Neural cell (in vitro differentiated cells): ENCODE measurements around the gene PTPRG. TPM values are rescaled to one million over a fixed set of nuclear protein-coding genes. Genes with fewer than 3 reads are reported as not detected.

Source experiments
- H2AFZ ChIP-seq: fragments of 200-600, 300-800 bp; sonication (generic), shearing (Covaris generic); 2 replicates; pipeline ENCODE4 v1.6.0; 2014; ENCODE audit warnings: low read depth, mild to moderate bottlenecking, antibody characterized with exemption, low read length, moderate library complexity
- H3F3A ChIP-seq: fragments of 200-600 bp; shearing (Covaris generic); 2 replicates; pipeline ENCODE4 v1.6.1; 2016; ENCODE audit warnings: mild to moderate bottlenecking, moderate library complexity, mixed read lengths, antibody characterized with exemption, low read length; ENCODE audit not compliant: insufficient read depth, poor library complexity, severe bottlenecking
- H3K27ac ChIP-seq: fragments of 200-600, 300-800 bp; sonication (generic), shearing (Covaris generic); 2 replicates; pipeline ENCODE4 v1.5.1; 2014; ENCODE audit warnings: mild to moderate bottlenecking, low read length, moderate library complexity
- H3K27me3 ChIP-seq: fragments of 300-800, 200-600 bp; sonication (generic), shearing (Covaris generic); 2 replicates; pipeline ENCODE4 v1.6.0; 2014; ENCODE audit warnings: mild to moderate bottlenecking, low read depth, low read length, moderate library complexity; ENCODE audit not compliant: insufficient read depth
- H3K36me3 ChIP-seq: fragments of 300-800, 200-600 bp; sonication (generic), shearing (Covaris generic); 2 replicates; pipeline ENCODE4 v1.5.1; 2014; ENCODE audit warnings: mild to moderate bottlenecking, antibody characterized with exemption, low read length, moderate library complexity; ENCODE audit not compliant: insufficient read depth
- H3K4me2 ChIP-seq: fragments of 300-800, 200-600 bp; sonication (generic), shearing (Covaris generic); 2 replicates; pipeline ENCODE4 v1.6.0; 2014; ENCODE audit warnings: mild to moderate bottlenecking, low read length
- H3K4me3 ChIP-seq: fragments of 300-800, 200-600 bp; sonication (generic), shearing (Covaris generic); 2 replicates; pipeline ENCODE4 v1.5.1; 2014; ENCODE audit warnings: mild to moderate bottlenecking, low read length, moderate library complexity
- H3K79me2 ChIP-seq: fragments of 200-600 bp; shearing (Covaris generic); replicated peaks from 2 replicates; pipeline ENCODE4 v1.6.0; 2014; ENCODE audit warnings: mild to moderate bottlenecking, low read length, moderate library complexity; ENCODE audit not compliant: insufficient read depth
- H3K9ac ChIP-seq: fragments of 300-800, 200-600 bp; sonication (generic), shearing (Covaris generic); 2 replicates; pipeline ENCODE4 v1.6.1; 2016; ENCODE audit warnings: mild to moderate bottlenecking, low read length, mixed read lengths
- H3K9me2 ChIP-seq: fragments of 200-600 bp; shearing (Covaris generic); 2 replicates; pipeline ENCODE4 v1.6.1; 2016; ENCODE audit warnings: mild to moderate bottlenecking, low read length, mixed read lengths; ENCODE audit not compliant: insufficient read depth
- H3K9me3 ChIP-seq: fragments of 200-600, 300-800 bp; sonication (generic), shearing (Covaris generic); 2 replicates; pipeline ENCODE4 v1.6.1; 2016; ENCODE audit warnings: mild to moderate bottlenecking, mixed run types, low read length, moderate library complexity, mixed read lengths
- H4K20me1 ChIP-seq: fragments of 200-600 bp; shearing (Covaris generic); 2 replicates; pipeline ENCODE4 v1.6.1; 2016; ENCODE audit warnings: mild to moderate bottlenecking, mixed run types; ENCODE audit not compliant: insufficient read depth
- EP300 ChIP-seq: fragments of 450-650 bp; conservative IDR thresholded peaks from 2 replicates; pipeline ENCODE4 v1.6.1; 2014; ENCODE audit warnings: antibody characterized with exemption, mild to moderate bottlenecking, moderate library complexity; ENCODE audit not compliant: poor library complexity, severe bottlenecking
- EZH2 ChIP-seq: fragments of 200-600, 300-800 bp; shearing (Covaris generic), sonication (generic); IDR thresholded peaks from 2 replicates; pipeline ENCODE4 v1.6.1; 2014; ENCODE audit warnings: antibody characterized with exemption, low read length, borderline replicate concordance, mild to moderate bottlenecking; ENCODE audit not compliant: insufficient read depth, poor library complexity, severe bottlenecking
- MXI1 ChIP-seq: fragments of 450-650 bp; conservative IDR thresholded peaks from 2 replicates; pipeline ENCODE4 v1.6.1; 2014; ENCODE audit warnings: antibody characterized with exemption, mild to moderate bottlenecking; ENCODE audit not compliant: poor library complexity, severe bottlenecking
- POLR2AphosphoS5 ChIP-seq: IDR thresholded peaks from 2 replicates; pipeline ENCODE4 v1.6.1; 2012
- RAD21 ChIP-seq: fragments of 450-650 bp; conservative IDR thresholded peaks from 2 replicates; pipeline ENCODE4 v1.6.1; 2014; ENCODE audit warnings: antibody characterized with exemption, mild to moderate bottlenecking, moderate library complexity
- SMC3 ChIP-seq: fragments of 450-650 bp; conservative IDR thresholded peaks from 2 replicates; pipeline ENCODE4 v1.6.1; 2014; ENCODE audit warnings: antibody characterized with exemption, mild to moderate bottlenecking, moderate library complexity; ENCODE audit not compliant: poor library complexity
- TAF1 ChIP-seq: IDR thresholded peaks from 2 replicates; pipeline ENCODE4 v1.6.1; 2012; ENCODE audit warnings: low read depth
- polyA plus RNA-seq: library from polyadenylated mRNA; depleted of rRNA; stranded (reverse); fragments of >200 nt; gene quantifications from 2 replicates; pipeline ENCODE4 v1.2.3, GENCODE V29; 2014
- TF ChIP-seq, protein P1 (sequence below): IDR thresholded peaks from 2 replicates; pipeline ENCODE4 v1.6.1; 2012; ENCODE audit warnings: borderline replicate concordance
- TF ChIP-seq, protein P2 (sequence below): fragments of 450-650 bp; IDR thresholded peaks from 2 replicates; pipeline ENCODE4 v1.5.1; 2014; ENCODE audit warnings: antibody characterized with exemption, mild to moderate bottlenecking, moderate library complexity; ENCODE audit not compliant: poor library complexity, severe bottlenecking

Gene PTPRG
- polyA plus RNA-seq, 1 donor from 2014 or later: 33.1 TPM

DNA sequence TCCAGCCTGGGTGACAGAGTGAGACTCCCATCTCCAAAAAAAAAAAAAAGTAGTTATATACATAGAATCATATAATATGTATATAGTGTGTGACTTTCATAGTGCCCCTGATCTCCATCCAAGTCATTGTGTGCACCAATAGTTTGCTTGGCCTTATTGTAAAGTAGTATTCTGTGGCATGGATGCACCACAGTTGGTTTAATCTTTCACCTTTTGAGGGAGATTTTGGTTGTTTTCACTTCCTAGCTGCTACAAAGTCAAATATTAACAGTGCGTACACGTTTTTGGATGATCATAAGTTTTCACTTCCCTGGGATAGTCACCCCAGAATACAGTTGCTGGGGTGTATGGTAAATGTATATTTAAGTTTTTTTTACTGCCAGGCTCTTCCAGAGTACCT is 162.8 kb downstream of the PTPRG start:
- Histone ChIP-seq H3K9ac (no peak overlapping the region), H3K4me2 (no peak overlapping the region), H3K9me2 (no peaks in the 10 kb centered on the region), H3K9me3 (no peaks in the 10 kb centered on the region), H2AFZ (no peak overlapping the region), H3K27ac (no peak overlapping the region), H3K4me3 (no peak overlapping the region), H3K36me3 (no peaks in the 10 kb centered on the region), H3K27me3 (no peaks in the 10 kb centered on the region), H4K20me1 (no peaks in the 10 kb centered on the region), H3K79me2 (no peaks in the 10 kb centered on the region), H3F3A (no peaks in the 10 kb centered on the region)
- TF ChIP-seq POLR2AphosphoS5 (no peak), MXI1 (no peak), EP300 (no peak), RAD21 (no peak), SMC3 (no peak), TAF1 (no peak), EZH2 (no peak)
- TF ChIP-seq, protein P1, sequence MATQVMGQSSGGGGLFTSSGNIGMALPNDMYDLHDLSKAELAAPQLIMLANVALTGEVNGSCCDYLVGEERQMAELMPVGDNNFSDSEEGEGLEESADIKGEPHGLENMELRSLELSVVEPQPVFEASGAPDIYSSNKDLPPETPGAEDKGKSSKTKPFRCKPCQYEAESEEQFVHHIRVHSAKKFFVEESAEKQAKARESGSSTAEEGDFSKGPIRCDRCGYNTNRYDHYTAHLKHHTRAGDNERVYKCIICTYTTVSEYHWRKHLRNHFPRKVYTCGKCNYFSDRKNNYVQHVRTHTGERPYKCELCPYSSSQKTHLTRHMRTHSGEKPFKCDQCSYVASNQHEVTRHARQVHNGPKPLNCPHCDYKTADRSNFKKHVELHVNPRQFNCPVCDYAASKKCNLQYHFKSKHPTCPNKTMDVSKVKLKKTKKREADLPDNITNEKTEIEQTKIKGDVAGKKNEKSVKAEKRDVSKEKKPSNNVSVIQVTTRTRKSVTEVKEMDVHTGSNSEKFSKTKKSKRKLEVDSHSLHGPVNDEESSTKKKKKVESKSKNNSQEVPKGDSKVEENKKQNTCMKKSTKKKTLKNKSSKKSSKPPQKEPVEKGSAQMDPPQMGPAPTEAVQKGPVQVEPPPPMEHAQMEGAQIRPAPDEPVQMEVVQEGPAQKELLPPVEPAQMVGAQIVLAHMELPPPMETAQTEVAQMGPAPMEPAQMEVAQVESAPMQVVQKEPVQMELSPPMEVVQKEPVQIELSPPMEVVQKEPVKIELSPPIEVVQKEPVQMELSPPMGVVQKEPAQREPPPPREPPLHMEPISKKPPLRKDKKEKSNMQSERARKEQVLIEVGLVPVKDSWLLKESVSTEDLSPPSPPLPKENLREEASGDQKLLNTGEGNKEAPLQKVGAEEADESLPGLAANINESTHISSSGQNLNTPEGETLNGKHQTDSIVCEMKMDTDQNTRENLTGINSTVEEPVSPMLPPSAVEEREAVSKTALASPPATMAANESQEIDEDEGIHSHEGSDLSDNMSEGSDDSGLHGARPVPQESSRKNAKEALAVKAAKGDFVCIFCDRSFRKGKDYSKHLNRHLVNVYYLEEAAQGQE: no peak
- TF ChIP-seq, protein P2, sequence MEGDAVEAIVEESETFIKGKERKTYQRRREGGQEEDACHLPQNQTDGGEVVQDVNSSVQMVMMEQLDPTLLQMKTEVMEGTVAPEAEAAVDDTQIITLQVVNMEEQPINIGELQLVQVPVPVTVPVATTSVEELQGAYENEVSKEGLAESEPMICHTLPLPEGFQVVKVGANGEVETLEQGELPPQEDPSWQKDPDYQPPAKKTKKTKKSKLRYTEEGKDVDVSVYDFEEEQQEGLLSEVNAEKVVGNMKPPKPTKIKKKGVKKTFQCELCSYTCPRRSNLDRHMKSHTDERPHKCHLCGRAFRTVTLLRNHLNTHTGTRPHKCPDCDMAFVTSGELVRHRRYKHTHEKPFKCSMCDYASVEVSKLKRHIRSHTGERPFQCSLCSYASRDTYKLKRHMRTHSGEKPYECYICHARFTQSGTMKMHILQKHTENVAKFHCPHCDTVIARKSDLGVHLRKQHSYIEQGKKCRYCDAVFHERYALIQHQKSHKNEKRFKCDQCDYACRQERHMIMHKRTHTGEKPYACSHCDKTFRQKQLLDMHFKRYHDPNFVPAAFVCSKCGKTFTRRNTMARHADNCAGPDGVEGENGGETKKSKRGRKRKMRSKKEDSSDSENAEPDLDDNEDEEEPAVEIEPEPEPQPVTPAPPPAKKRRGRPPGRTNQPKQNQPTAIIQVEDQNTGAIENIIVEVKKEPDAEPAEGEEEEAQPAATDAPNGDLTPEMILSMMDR: no peak

DNA sequence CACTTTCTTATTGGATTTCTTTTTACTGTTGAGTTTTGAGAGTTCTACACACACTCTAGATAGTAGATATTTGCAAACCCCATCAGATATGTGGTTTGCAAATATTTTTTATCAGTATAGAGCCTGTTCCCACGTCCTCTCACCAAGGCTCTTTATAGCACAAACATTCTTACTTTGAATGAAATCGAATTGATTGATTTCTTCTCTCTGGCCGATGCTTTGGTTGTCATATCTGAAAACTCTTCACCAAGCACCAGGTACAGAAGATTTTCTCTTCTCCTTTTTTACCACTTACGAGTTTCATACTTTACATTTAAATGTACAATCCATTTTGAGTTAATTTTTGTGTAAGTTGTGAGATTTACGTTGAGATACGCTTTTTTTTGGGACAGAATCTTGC is 163.4 kb downstream of the PTPRG start:
- H3K4me2 ChIP-seq: no peak overlapping the region
- no peak overlapping the region for H3K27ac ChIP-seq
- no peaks in the 10 kb centered on the region for H3K79me2 ChIP-seq

More for the DNA sequence above, 163.4 kb downstream of the PTPRG start:
- Histone ChIP-seq H2AFZ (no peak overlapping the region), H3K9ac (no peak overlapping the region), H4K20me1 (no peaks in the 10 kb centered on the region), H3K9me3 (no peaks in the 10 kb centered on the region), H3K36me3 (no peaks in the 10 kb centered on the region), H3K27me3 (no peaks in the 10 kb centered on the region), H3F3A (no peaks in the 10 kb centered on the region), H3K9me2 (no peaks in the 10 kb centered on the region), H3K4me3 (no peak overlapping the region)
- TF ChIP-seq EP300: no peak
- TF ChIP-seq, protein P2: no peak
- TF ChIP-seq TAF1: no peak
- no peak for TF ChIP-seq POLR2AphosphoS5
- TF ChIP-seq, protein P1: no peak
- TF ChIP-seq MXI1: no peak
